GM13977 (cell line): ENCODE measurements around the gene ADRM1.

Source experiments
- DNase-seq: peaks from one replicate; pipeline ENCODE4 v3.0.0; 2012; ENCODE audit warnings: low spot score
- in situ Hi-C: fragments of 300-500 bp; cut with MboI; formaldehyde crosslinking; loops from one replicate; pipeline ENCODE4 v1.12.0; 2022; ENCODE audit warnings: low sequenced_read_pairs, low pct_unique_long_range_greater_than_20kb, mixed read lengths, inconsistent platforms; ENCODE audit not compliant: unreplicated experiment
- TF ChIP-seq, protein P1 (sequence below): IDR thresholded peaks from 2 replicates; pipeline ENCODE4 v1.5.1; 2012; ENCODE audit warnings: mild to moderate bottlenecking, control low read depth; ENCODE audit not compliant: insufficient read depth; ENCODE audit errors: extremely low read depth, missing control alignments

The ADRM1 gene

DNA sequence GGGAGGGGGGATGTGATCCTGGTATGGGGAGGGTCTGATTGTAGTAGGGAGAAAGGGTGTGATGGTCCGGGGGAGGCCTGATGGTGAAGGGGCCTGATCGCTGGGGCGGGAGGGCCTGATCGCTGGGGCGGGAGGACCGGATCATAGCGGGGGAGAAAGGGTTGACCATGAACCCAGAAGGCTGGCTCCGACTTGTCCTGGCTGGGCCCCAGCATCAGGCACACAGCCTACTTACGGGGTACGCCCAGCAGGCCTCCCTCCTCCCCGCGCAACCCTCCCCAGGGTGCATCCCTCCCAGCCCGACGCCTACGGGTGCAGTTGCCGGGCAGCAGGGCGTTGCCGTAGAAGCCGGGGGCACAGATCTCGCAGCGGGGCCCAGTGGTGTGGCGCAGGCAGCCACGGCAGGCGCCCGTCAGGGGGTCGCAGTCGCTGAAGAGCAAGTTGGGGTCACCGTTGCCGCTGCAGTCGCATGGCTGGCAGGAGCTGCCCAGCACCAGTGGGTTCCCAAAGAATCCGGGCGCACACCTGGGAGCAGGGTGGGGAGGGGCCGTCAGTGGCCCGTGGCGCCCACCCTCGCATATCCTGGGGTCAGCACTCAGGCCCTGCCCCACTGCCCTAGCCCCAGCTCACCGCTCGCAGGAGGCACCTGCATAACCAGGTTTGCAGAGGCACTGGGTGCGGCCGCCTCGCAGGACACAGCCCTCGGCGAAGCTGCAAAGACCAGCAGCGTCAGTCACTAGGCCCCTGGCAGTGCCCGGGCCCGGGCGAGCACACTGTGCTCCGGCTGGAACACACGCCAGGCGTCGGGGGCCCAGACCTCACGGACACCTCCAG is 20.6 kb downstream of the ADRM1 start:
- in situ Hi-C loops, result no loop called here
- DNase-seq, result no peak
- TF ChIP-seq, protein P1, sequence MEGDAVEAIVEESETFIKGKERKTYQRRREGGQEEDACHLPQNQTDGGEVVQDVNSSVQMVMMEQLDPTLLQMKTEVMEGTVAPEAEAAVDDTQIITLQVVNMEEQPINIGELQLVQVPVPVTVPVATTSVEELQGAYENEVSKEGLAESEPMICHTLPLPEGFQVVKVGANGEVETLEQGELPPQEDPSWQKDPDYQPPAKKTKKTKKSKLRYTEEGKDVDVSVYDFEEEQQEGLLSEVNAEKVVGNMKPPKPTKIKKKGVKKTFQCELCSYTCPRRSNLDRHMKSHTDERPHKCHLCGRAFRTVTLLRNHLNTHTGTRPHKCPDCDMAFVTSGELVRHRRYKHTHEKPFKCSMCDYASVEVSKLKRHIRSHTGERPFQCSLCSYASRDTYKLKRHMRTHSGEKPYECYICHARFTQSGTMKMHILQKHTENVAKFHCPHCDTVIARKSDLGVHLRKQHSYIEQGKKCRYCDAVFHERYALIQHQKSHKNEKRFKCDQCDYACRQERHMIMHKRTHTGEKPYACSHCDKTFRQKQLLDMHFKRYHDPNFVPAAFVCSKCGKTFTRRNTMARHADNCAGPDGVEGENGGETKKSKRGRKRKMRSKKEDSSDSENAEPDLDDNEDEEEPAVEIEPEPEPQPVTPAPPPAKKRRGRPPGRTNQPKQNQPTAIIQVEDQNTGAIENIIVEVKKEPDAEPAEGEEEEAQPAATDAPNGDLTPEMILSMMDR, result no peak

DNA sequence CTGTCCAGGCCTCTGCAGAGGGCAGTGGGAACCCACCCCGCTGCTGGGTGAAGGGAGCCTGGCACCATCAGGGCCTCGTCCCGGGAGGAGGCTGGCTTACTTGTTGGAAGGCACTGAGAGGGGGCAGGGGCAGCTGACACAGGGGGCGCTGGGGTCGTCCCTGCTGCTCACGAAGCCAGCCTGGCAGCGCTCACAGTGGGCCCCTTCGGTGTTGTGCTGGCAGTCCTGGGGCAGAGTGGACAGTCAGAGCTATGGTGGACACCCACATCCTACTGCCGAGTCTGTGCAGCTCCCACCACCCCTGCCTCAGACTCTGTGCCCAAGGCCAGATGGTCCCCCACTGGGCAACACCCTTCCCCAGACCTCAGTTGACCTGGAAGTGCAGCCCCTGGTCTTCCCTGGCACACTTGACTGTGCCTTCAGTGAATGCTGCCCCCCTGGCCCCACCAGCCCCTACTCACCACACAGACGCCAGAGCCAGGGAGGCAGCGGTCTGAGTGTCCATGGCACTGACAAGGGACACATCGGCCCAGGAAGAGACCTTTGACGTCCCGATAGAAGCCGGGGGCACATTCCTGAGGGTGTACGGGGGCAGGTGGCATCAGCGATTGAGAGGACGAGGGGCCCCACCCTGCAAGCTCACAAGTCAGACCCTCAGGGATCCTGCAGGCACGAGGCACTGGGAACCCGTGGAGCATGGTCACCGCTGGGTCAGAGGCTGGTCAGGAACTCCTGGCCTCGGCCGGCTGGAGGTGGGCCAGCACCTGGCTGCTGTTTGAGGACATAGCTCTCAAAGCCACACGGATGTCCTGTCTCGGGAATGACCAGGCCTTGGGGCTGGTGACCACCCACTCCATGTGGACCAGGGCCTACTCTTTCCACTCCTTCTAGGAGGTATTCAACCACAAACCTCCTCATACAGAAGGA is 21.4 kb downstream of the ADRM1 start:
- TF ChIP-seq, protein P1, result no peak
- in situ Hi-C loops, result no loop called here
- DNase-seq, result no peak

DNA sequence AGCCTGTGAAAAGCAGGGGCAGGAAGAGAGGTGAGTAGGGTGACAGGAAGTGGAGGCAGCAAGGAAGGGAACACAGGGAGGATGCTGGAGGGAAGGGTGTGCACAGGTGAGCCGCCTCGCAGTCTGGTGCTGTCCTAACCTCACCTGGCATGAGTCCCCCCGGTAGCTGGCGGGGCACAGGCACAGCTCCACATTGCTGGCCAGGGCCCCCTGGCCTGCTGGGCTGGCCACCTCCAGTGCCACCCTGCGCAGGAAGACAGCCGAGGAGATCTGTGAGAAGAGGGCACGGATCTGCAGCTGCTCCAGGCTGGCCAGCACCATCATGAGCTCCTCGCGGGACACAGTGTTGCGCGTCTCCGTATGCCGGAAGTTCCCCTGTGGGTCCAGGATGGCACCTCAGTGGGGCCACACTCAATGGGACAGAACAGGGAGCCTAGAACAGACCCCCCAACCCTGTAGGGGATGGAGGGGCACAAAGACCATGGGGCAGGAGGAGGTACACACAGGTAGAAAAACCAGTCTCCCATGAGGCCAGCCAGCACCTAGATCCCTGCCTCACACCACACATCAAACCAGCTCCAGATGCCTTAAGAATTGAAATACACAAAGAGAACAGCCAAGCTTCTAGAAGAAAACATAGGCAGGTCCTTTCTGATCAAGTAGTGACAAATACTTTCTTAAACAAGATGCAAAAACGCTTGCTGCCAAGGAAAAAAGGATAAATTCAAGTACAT is 22.5 kb downstream of the ADRM1 start:
- no peak for DNase-seq
- TF ChIP-seq, protein P1, result no peak
- in situ Hi-C loops, result no loop called here

DNA sequence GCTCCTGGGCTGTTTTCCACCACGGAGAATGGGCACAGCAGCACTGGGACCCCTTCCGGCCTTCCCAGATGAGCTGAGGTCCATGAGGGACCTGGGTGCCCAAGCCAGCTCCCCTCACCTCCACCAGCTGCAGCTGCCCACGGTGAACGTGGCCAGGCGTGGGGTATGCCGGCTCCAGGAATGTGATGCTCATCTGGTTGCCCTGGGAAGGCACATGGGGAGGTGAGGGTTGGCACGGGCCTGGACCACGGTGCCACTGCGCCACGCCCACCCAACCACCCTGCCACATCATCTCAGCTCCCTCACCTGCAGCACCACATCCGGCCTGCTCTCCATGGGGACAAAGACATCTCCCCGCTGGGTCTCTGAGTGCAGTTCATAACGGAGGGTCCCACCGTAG is 23.8 kb downstream of the ADRM1 start:
- no peak for DNase-seq
- TF ChIP-seq, protein P1, result no peak
- in situ Hi-C loops, result no loop called here

DNA sequence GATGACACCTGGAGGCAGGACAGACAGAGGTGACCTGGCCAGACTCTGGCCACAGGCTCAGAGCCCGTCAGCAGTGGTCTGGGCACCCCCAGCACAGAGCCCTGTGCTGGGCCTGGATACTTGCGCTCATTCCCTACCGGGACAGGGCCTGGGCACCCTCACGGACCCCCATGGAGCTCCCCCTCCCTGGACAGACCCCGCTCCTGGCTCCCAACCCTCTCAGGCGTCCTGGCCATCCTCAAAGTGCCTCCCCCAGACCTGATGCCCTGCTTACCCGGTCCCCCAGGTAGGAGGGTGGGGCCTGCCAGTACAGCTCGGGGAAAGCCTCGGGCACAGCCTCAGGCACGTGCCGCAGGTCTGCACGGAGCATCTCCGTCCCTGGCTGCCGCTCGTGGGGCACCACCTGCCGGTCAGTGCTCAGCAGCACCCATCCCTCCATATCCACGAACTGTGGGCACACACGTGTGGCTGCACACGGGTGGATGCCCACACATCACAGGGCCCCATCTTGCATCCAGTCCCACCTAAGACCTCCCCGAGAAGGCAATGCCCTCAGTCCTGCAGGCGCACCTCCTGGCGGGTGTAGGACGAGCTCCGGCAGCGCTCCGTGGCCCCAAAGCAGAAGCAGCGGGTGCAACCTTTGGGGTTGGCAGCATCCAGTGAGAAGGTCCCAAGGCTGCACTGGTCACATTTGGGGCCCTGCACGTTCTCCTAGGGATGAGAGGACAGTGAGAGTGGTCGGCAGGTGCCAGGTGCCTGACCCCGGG is 24.3 kb downstream of the ADRM1 start:
- DNase-seq, result no peak
- in situ Hi-C loops, result no loop called here
- TF ChIP-seq, protein P1, result no peak
